Glomerular visceral epithelial cell (primary cell): ENCODE measurements around the gene IGFBP2.

Experiments
- DNase-seq: peaks from one replicate; pipeline ENCODE4 v3.0.0-alpha.2; 2016; ENCODE audit errors: extremely low spot score

IGFBP2 gene

DNA sequence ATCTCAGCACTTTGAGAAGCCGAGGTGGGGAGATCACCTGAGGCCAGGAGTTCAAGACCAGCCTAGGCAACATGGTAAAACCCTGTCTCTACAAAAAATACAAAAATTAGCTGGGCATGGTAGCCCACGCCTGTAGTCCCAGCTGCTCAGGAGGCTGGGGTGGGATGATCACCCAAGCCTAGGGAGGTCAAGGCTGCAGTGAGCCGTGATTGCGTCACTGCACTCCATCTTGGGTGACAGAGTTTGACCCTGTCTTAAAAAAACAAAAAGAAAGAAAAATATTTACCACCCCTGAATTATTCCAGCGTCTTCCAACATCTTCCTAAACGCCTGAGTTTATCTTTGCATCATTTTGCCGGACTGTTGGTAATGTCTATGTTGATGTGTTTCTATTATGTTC is 68.3 kb downstream of the IGFBP2 start:
- DNase-seq = no peak

GRCh38 chr2:216702756-216703155 is 69.5 kb downstream of the IGFBP2 start:
- no peak for DNase-seq

- DNase-seq = peak; percentile 89
These were observed 77.5 kb downstream of the IGFBP2 start for GRCh38 chr2:216710551-216711301.

DNA sequence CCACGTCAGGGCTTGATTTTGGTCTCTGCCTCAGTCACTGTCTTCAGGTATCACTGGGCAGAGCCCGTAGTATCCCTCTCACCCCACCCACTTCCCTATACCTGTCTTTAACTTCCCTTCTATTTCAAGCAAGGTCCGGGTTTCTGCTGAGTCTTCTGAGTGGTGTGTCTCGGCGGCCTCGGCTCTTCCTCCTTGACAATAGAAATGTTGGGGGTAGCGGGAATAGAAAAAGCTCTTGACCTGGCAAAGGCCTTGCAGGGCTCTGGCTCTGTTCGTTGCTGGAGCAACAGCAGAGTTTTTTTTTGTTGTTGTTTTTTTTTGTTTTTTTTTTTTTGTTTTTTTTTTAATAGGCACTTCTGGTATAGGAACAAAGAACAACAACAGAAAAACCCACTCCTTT is 78.1 kb downstream of the IGFBP2 start:
- DNase-seq = no peak

DNA sequence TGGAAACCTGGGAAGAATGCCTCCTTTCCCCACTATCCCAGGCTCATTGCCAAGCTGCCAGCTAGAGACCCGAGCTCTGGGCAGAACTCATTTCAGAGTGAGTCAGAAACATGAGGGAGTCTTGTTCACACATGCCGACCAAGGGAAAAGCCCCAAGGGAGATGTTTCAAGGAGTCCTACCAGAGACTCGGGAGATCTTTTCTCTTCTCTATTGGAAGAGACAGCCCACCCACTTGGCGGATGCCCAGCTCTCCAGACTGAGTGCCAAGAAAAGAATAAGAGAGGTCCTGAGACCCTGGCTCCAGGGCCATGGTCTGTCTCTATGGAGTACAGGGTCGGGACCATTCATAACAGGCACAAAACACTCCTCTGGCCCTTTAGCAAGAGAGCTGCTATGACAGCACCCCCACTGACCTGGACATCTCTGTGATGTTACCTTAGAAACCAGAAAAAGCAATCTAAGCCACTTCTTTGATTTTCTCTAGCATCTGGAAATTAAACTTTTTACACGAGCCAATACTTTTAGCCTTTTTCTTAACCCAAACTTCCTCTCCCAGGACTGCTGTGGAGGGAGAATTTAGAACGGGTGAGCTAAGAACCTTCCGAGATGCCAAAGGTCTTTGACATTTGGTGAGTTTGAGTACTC is 80.6 kb downstream of the IGFBP2 start:
- DNase-seq = peak; percentile 96
